A549 (cell line): ENCODE measurements around the gene SNRPD3. TPM values are rescaled to one million over a fixed set of nuclear protein-coding genes. Genes with fewer than 3 reads are reported as not detected.

Experiments
- ATAC-seq, 2 experiments: fragments of 200-7000 bp in 1 of 2; fragments of >200 bp in 1 of 2; cut with Nextera tagmentation in 1 of 2; cut with Tn5 transposase in 1 of 2; 3 replicates each; pipeline versions ENCODE4 v1.8.0 to v1.9.1; 2018 to 2020; ENCODE audit warnings: mild to moderate bottlenecking in 1 of 2, moderate library complexity in 1 of 2
- CTCF ChIA-PET: fragments of 300-600 bp; sonication (Branson Sonifier 250); formaldehyde crosslinking; extraction: SDS; loops from one replicate; lab custom pipeline; 2021; ENCODE audit warnings: antibody characterized with exemption, inconsistent platforms; lab: Yijun Ruan, JAX
- POLR2A ChIA-PET: fragments of 350-600 bp; formaldehyde crosslinking; extraction: SDS; loops from one replicate; lab custom pipeline; 2021; ENCODE audit warnings: antibody characterized with exemption, inconsistent platforms; lab: Yijun Ruan, JAX
- DNase-seq, 2 experiments: peaks; one replicate each; pipeline versions ENCODE4 v3.0.0 to v3.0.0-alpha.2; 2011 to 2016; ENCODE audit warnings: low read depth in 1 of 2, low spot score in 1 of 2
- FAIRE-seq: peaks from 2 replicates; lab custom pipeline; 2011; peaks lifted over from hg19 to GRCh38; lab: Jason Lieb, UNC
- H3K27ac ChIP-seq, 2 experiments: fragments of >200 bp; sonication (Bioruptor Twin); formaldehyde crosslinking; 3 replicates each; pipeline ENCODE4 v1.5.1; 2016 to 2017
- H3K4me1 ChIP-seq: fragments of >200 bp; sonication (Bioruptor Twin); formaldehyde crosslinking; 3 replicates; pipeline ENCODE4 v1.6.1; 2016
- H3K4me2 ChIP-seq: fragments of >200 bp; sonication (Bioruptor Twin); formaldehyde crosslinking; 3 replicates; pipeline ENCODE4 v1.6.1; 2016
- H3K4me3 ChIP-seq: fragments of >200 bp; sonication (Bioruptor Twin); formaldehyde crosslinking; 3 replicates; pipeline ENCODE4 v1.5.1; 2016
- H3K9me3 ChIP-seq: fragments of >200 bp; sonication (Bioruptor Twin); formaldehyde crosslinking; 3 replicates; pipeline ENCODE4 v1.6.1; 2016
- CBX2 ChIP-seq: fragments of 200-600 bp; sonication (generic); IDR thresholded peaks from 2 replicates; pipeline ENCODE4 v1.6.1; 2016; ENCODE audit warnings: low read depth, mild to moderate bottlenecking, borderline replicate concordance
- CEBPB ChIP-seq, 2 experiments: fragments of >200 bp in 1 of 2; sonication (Bioruptor Twin) in 1 of 2; formaldehyde crosslinking in 1 of 2; IDR thresholded peaks; 2 replicates each; pipeline ENCODE4 v1.6.1; 2012 to 2016
- EP300 ChIP-seq, 2 experiments: fragments of >200 bp; sonication (Bioruptor Twin); formaldehyde crosslinking; IDR thresholded peaks; 2 replicates in 1 of 2; 3 replicates in 1 of 2; pipeline ENCODE4 v1.6.1; 2016 to 2017
- GATA3 ChIP-seq: IDR thresholded peaks from 2 replicates; pipeline ENCODE4 v1.6.1; 2012; ENCODE audit warnings: borderline replicate concordance
- HEYL ChIP-seq: fragments of 250-450 bp; sonication (Bioruptor Pico); IDR thresholded peaks from 2 replicates; pipeline ENCODE4 v1.8.0; 2021; ENCODE audit warnings: mild to moderate bottlenecking, moderate library complexity
- JUN ChIP-seq, 2 experiments: fragments of >200 bp; sonication (Bioruptor Twin); formaldehyde crosslinking; IDR thresholded peaks; 2 replicates in 1 of 2; 3 replicates in 1 of 2; pipeline ENCODE4 v1.6.1; 2016 to 2017
- MAFK ChIP-seq: fragments of 450-650 bp; IDR thresholded peaks from 2 replicates; pipeline ENCODE4 v1.6.1; 2014; ENCODE audit not compliant: partially characterized antibody
- MAZ ChIP-seq: fragments of 150-350 bp; IDR thresholded peaks from 2 replicates; pipeline ENCODE4 v1.6.1; 2014; ENCODE audit warnings: antibody characterized with exemption, low read depth, low read length, borderline replicate concordance
- MYC ChIP-seq: IDR thresholded peaks from 2 replicates; pipeline ENCODE4 v1.6.1; 2012; ENCODE audit warnings: mild to moderate bottlenecking, inconsistent platforms, low read length, improper control_type of control experiment, borderline replicate concordance
- NR3C1 ChIP-seq: fragments of >200 bp; sonication (Bioruptor Twin); formaldehyde crosslinking; IDR thresholded peaks from 3 replicates; pipeline ENCODE4 v1.6.1; 2017
- PHF8 ChIP-seq: fragments of 200-600 bp; sonication (generic); IDR thresholded peaks from 2 replicates; pipeline ENCODE4 v1.6.1; 2016; ENCODE audit warnings: low read depth, mild to moderate bottlenecking, antibody characterized with exemption, moderate library complexity, borderline replicate concordance
- POLR2A ChIP-seq: IDR thresholded peaks from 2 replicates; pipeline ENCODE4 v1.6.1; 2012; ENCODE audit warnings: mild to moderate bottlenecking, low read length
- RCOR1 ChIP-seq: fragments of 150-350 bp; IDR thresholded peaks from 2 replicates; pipeline ENCODE4 v1.6.1; 2014; ENCODE audit warnings: antibody characterized with exemption, low read length, low read depth
- RFX5 ChIP-seq: fragments of 450-650 bp; IDR thresholded peaks from 2 replicates; pipeline ENCODE4 v1.7.1; 2014; ENCODE audit warnings: antibody characterized with exemption, mild to moderate bottlenecking, moderate library complexity
- RNF2 ChIP-seq: fragments of 200-600 bp; sonication (generic); IDR thresholded peaks from 2 replicates; pipeline ENCODE4 v1.6.1; 2016; ENCODE audit warnings: low read depth, mild to moderate bottlenecking, antibody characterized with exemption, moderate library complexity, borderline replicate concordance
- TP53 ChIP-seq: fragments of 250-450 bp; sonication (Bioruptor Pico); IDR thresholded peaks from 2 replicates; pipeline ENCODE4 v1.5.0; 2021; ENCODE audit warnings: mild to moderate bottlenecking, moderate library complexity
- ZC3H11A ChIP-seq: fragments of 450-650 bp; IDR thresholded peaks from 2 replicates; pipeline ENCODE4 v1.6.1; 2014; ENCODE audit warnings: antibody characterized with exemption, mild to moderate bottlenecking
- ZNF302 ChIP-seq: fragments of 250-450 bp; sonication (Bioruptor Pico); IDR thresholded peaks from 2 replicates; pipeline ENCODE4 v1.9.0; 2021; ENCODE audit warnings: inconsistent platforms, mild to moderate bottlenecking, moderate library complexity
- WGBS: methylation state at CpG from one replicate; pipeline ENCODE4 v1.1.6; 2017; ENCODE audit errors: missing lambda C conversion rate; 5-methylcytosine and 5-hydroxymethylcytosine counted together
- polyA plus RNA-seq, 4 experiments: library from polyadenylated mRNA; depleted of rRNA in 3 of 4; stranded (reverse); fragments of >200 nt; fragmentation: RNase III in 1 of 4; extraction: RNeasy Plus Mini Kit Qiagen cat#74134 plus additional on column Dnase treatment in 1 of 4; gene quantifications; 2 replicates in 3 of 4; 3 replicates in 1 of 4; pipeline ENCODE4 v1.2.3, GENCODE V29; 2011 to 2017
- TF ChIP-seq, protein P1 (sequence below): fragments of 250-450 bp; sonication (Bioruptor Pico); IDR thresholded peaks from 2 replicates; pipeline ENCODE4 v1.5.0; 2020; ENCODE audit warnings: low read depth, mild to moderate bottlenecking, moderate library complexity
- TF ChIP-seq, protein P2 (sequence below): IDR thresholded peaks from 2 replicates; pipeline ENCODE4 v1.6.1; 2012
- TF ChIP-seq, protein P3 (sequence below): fragments of 250-450 bp; sonication (Bioruptor Pico); IDR thresholded peaks from 2 replicates; pipeline ENCODE4 v1.5.0; 2021; ENCODE audit warnings: mild to moderate bottlenecking, moderate library complexity, borderline replicate concordance
- TF ChIP-seq, protein P4 (sequence below): IDR thresholded peaks from 2 replicates; pipeline ENCODE4 v1.6.1; 2012; ENCODE audit warnings: low read depth, borderline replicate concordance

SNRPD3 gene
- polyA plus RNA-seq, 2 of the 4 experiments (the other 2 are of a cell fraction): 157 to 344 TPM

DNA sequence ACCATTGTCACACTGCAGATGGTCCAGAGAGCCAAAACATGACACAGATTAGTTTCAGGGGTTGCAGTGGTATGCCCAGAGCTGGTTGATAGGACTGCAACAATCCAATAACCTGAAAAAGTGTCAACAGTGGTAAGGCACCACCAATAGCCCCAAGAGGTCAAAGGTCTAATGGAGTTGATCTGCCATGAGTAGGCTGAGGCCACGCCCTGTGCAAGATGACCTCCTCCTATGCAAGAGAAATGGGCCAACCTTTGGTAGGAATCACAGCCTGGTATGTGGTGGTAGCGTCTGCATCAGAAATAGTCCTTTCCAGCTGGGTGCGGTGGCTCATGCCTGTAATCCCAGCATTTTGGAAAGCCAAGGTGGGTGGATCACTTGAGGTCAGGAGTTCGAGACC lies 20.5 kb upstream of the SNRPD3 start (continued):
- TF ChIP-seq, protein P1, sequence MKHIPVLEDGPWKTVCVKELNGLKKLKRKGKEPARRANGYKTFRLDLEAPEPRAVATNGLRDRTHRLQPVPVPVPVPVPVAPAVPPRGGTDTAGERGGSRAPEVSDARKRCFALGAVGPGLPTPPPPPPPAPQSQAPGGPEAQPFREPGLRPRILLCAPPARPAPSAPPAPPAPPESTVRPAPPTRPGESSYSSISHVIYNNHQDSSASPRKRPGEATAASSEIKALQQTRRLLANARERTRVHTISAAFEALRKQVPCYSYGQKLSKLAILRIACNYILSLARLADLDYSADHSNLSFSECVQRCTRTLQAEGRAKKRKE (CRISPR knock-in tag): no peak
- TF ChIP-seq, protein P2, sequence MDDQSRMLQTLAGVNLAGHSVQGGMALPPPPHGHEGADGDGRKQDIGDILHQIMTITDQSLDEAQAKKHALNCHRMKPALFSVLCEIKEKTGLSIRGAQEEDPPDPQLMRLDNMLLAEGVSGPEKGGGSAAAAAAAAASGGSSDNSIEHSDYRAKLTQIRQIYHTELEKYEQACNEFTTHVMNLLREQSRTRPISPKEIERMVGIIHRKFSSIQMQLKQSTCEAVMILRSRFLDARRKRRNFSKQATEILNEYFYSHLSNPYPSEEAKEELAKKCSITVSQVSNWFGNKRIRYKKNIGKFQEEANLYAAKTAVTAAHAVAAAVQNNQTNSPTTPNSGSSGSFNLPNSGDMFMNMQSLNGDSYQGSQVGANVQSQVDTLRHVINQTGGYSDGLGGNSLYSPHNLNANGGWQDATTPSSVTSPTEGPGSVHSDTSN: no peak
- TF ChIP-seq GATA3 (no peak), POLR2A (no peak), TP53 (CRISPR knock-in tag) (no peak)
- TF ChIP-seq, protein P3, sequence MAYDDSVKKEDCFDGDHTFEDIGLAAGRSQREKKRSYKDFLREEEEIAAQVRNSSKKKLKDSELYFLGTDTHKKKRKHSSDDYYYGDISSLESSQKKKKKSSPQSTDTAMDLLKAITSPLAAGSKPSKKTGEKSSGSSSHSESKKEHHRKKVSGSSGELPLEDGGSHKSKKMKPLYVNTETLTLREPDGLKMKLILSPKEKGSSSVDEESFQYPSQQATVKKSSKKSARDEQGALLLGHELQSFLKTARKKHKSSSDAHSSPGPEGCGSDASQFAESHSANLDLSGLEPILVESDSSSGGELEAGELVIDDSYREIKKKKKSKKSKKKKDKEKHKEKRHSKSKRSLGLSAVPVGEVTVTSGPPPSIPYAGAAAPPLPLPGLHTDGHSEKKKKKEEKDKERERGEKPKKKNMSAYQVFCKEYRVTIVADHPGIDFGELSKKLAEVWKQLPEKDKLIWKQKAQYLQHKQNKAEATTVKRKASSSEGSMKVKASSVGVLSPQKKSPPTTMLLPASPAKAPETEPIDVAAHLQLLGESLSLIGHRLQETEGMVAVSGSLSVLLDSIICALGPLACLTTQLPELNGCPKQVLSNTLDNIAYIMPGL (CRISPR knock-in tag): no peak

DNA sequence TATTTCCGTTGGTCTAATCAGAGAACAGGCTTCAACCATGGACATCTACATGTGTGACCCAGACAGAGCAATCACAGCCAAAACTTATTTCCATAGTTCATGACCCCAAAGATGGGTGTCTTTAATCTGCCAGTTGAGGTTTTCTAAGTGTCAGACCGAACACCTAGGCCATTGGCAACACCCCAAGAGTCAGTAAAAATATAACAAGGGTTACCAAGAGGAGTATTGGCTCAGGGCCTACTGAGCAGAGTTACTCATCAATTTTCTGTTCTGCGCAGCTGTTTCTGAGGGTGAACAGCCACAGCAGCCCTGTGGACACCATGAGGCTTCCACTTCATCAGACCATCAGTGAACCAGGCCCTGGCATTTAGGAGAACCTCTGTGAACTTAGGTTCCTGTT lies 19.7 kb upstream of the SNRPD3 start:
- ATAC-seq: no peak
- DNase-seq: no peak
- no peak overlapping the region for H3K4me3 ChIP-seq
- H3K9me3 ChIP-seq: no peaks in the 10 kb centered on the region
- CTCF ChIA-PET: interaction anchor here (0.8 to 1.8 kb wide), 3 partner anchors 9 to 18 kb away, joined by 4 to 8 read pairs (median 5); no protein-coding TSS in a partner anchor
- TF ChIP-seq JUN (IDR thresholded peaks at IDR 0.05): no peak
- TF ChIP-seq RNF2: no peak
- TF ChIP-seq RFX5: no peak
- TF ChIP-seq RCOR1: no peak
- TF ChIP-seq, protein P3 (CRISPR knock-in tag): no peak
- no peak for TF ChIP-seq CEBPB (IDR thresholded peaks at IDR 0.05)
- TF ChIP-seq PHF8: no peak
- TF ChIP-seq EP300 (IDR thresholded peaks at IDR 0.05): no peak
- TF ChIP-seq ZC3H11A: no peak
- TF ChIP-seq MYC: no peak
- TF ChIP-seq GATA3: no peak
- TF ChIP-seq CBX2: no peak
- no peak for TF ChIP-seq TP53 (CRISPR knock-in tag)
- POLR2A ChIA-PET: no interaction called here
- H3K4me1 ChIP-seq: no peaks in the 10 kb centered on the region; the same call in 2 of the 3 replicates
- 81% methylated on average over 3 of the region's 3 CpGs for WGBS
- no peak overlapping the region for H3K4me2 ChIP-seq
- no peak overlapping the region for H3K27ac ChIP-seq
- no peak for FAIRE-seq

GRCh38 chr22:24540470-24540869 lies 15.3 kb upstream of the SNRPD3 start:
- FAIRE-seq (no peak), ATAC-seq (no peak), DNase-seq (no peak)
- Histone ChIP-seq H3K4me3 (no peak overlapping the region), H3K9me3 (no peaks in the 10 kb centered on the region), H3K4me1 (peaks cover 6% of the 10 kb centered on the region; the same call in 1 of the 3 replicates), H3K27ac (no peak overlapping the region), H3K4me2 (no peak overlapping the region)
- whole genome bisulfite sequencing: 79% methylated on average over 2 of the region's 2 CpGs
- TF ChIP-seq JUN (IDR thresholded peaks at IDR 0.05) (no peak), NR3C1 (no peak), MAZ (no peak), PHF8 (no peak), CEBPB (IDR thresholded peaks at IDR 0.05) (no peak), EP300 (IDR thresholded peaks at IDR 0.05) (no peak), ZNF302 (CRISPR knock-in tag) (no peak), HEYL (no peak), MAFK (no peak)
- TF ChIP-seq, protein P4, sequence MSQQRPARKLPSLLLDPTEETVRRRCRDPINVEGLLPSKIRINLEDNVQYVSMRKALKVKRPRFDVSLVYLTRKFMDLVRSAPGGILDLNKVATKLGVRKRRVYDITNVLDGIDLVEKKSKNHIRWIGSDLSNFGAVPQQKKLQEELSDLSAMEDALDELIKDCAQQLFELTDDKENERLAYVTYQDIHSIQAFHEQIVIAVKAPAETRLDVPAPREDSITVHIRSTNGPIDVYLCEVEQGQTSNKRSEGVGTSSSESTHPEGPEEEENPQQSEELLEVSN: no peak
- CTCF ChIA-PET: interaction anchor here (0.9 to 1.2 kb wide), 3 partner anchors 14 to 117 kb away, joined by 3 to 4 read pairs (median 4); no protein-coding TSS in a partner anchor
- POLR2A ChIA-PET: no interaction called here
